Breast epithelium (tissue), 3 donors: ENCODE results near the gene SCARB1.

Experiments used
- CTCF ChIP-seq, 3 donors: fragments of 450-650 bp; IDR thresholded peaks; one replicate each; pipeline ENCODE4 v1.5.1; 2016 to 2017; ENCODE audit warnings: antibody characterized with exemption in 3 of 3, mild to moderate bottlenecking in 3 of 3, moderate library complexity in 3 of 3
- POLR2A ChIP-seq: fragments of 450-650 bp; IDR thresholded peaks from one replicate; pipeline ENCODE4 v1.6.1; 2016; ENCODE audit warnings: antibody characterized with exemption, mild to moderate bottlenecking, moderate library complexity

GRCh38 chr12:124814741-124815613 is 48.7 kb downstream of the SCARB1 start:
- TF ChIP-seq POLR2A, result no peak
- no peak for TF ChIP-seq CTCF (IDR thresholded peaks at IDR 0.05)
